Measurements from ENCODE around the gene TMEM154. TPM values are rescaled to one million over a fixed set of nuclear protein-coding genes. Genes with fewer than 3 reads are reported as not detected.

The TMEM154 gene
- total RNA-seq, 4 donors from 2014 or later, result 0.38 to 56.9 (median 2.5) TPM

- DNase-seq, result no peak
- no peak overlapping the region for H3K27ac ChIP-seq
- no peaks in the 10 kb centered on the region for H3K9me3 ChIP-seq
- no peak overlapping the region for H3K4me3 ChIP-seq
- no peaks in the 10 kb centered on the region for H3K36me3 ChIP-seq
- no peaks in the 10 kb centered on the region for H3K4me1 ChIP-seq
- no peak for TF ChIP-seq POLR2A (IDR thresholded peaks at IDR 0.05)
- TF ChIP-seq, protein P1, sequence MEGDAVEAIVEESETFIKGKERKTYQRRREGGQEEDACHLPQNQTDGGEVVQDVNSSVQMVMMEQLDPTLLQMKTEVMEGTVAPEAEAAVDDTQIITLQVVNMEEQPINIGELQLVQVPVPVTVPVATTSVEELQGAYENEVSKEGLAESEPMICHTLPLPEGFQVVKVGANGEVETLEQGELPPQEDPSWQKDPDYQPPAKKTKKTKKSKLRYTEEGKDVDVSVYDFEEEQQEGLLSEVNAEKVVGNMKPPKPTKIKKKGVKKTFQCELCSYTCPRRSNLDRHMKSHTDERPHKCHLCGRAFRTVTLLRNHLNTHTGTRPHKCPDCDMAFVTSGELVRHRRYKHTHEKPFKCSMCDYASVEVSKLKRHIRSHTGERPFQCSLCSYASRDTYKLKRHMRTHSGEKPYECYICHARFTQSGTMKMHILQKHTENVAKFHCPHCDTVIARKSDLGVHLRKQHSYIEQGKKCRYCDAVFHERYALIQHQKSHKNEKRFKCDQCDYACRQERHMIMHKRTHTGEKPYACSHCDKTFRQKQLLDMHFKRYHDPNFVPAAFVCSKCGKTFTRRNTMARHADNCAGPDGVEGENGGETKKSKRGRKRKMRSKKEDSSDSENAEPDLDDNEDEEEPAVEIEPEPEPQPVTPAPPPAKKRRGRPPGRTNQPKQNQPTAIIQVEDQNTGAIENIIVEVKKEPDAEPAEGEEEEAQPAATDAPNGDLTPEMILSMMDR (IDR thresholded peaks at IDR 0.05), result no peak
- H3K27me3 ChIP-seq, result no peaks in the 10 kb centered on the region
Measured at GRCh38 chr4:152619556-152619955, 60.2 kb downstream of the TMEM154 start.

GRCh38 chr4:152618971-152619370 lies 60.8 kb downstream of the TMEM154 start:
- Histone ChIP-seq H3K9me3 (no peaks in the 10 kb centered on the region), H3K27me3 (no peaks in the 10 kb centered on the region), H3K4me1 (no peaks in the 10 kb centered on the region), H3K4me3 (no peak overlapping the region), H3K27ac (no peak overlapping the region), H3K36me3 (no peaks in the 10 kb centered on the region)
- TF ChIP-seq, protein P1 (IDR thresholded peaks at IDR 0.05), result no peak
- no peak for TF ChIP-seq POLR2A (IDR thresholded peaks at IDR 0.05)
- DNase-seq, result no peak

DNA sequence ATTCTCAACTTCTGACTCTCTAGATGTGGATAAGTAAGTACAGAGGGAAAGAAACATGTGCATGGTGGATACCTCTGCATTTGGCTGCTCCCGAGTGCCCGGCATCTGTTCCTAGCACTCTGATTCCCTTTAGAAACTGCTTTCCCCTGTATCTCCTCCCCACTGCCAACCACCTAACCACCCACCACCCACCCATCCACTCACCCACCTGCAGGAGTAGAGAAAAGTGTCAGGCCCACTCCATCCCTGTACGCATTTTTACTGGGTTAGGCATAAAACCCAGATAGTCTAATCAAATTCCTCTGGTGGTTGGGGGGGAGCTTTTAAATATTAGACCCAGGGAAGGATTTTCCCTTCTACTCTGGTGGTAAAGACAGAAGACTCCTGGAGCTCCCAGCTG lies 63.0 kb downstream of the TMEM154 start:
- DNase-seq, result no peak
- H3K4me3 ChIP-seq, result no peak overlapping the region
- no peaks in the 10 kb centered on the region for H3K4me1 ChIP-seq
- H3K27me3 ChIP-seq, result no peaks in the 10 kb centered on the region
- H3K36me3 ChIP-seq, result no peaks in the 10 kb centered on the region
- no peaks in the 10 kb centered on the region for H3K9me3 ChIP-seq
- no peak overlapping the region for H3K27ac ChIP-seq
- TF ChIP-seq POLR2A (IDR thresholded peaks at IDR 0.05), result no peak
- TF ChIP-seq, protein P1 (IDR thresholded peaks at IDR 0.05), result no peak

DNA sequence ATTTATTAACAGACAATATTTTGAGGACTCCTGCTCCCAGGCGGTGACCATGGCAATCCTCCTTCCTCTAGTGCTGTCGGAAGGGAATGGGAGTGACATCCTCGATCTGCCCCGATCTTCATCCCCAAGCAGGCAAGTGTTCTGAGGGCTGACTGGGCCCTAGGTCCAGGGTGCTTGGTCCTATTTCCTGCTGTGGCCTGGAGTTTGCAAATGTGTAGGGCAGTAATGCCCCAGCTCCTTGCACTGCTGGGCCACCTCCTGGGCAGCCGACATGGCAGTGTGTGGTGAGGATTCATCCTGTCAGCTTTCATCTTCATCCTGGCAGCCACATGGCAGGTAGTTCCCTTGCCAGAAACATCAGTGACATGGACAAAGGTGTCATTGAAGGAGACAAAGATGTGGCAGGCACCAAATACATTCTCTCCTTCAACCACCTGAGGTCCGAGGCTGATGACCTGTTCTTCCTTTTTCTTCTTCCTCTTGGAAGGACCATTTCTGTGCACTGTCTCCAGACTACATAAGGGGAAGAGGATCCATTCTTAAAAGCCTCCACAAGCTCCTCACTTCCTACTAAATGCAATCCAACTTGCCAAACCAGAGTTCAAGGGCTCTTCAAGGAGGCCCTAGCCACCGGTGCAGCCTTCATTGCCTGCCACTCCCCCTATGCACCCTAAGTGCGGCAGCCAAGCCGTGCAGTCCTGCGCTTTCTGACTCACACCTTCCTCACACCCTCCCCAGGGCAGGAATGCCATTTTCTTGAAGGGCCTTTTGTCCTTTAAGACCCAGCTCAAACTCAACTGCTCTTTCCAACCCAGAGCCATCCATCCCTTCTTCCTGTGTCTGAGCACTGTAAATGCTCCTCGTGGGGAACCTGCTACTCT lies 65.7 kb downstream of the TMEM154 start:
- no peak for TF ChIP-seq POLR2A (IDR thresholded peaks at IDR 0.05)
- TF ChIP-seq, protein P1 (IDR thresholded peaks at IDR 0.05), result no peak
- Histone ChIP-seq H3K4me1 (no peaks in the 10 kb centered on the region), H3K4me3 (no peak overlapping the region), H3K27me3 (no peaks in the 10 kb centered on the region), H3K27ac (no peak overlapping the region), H3K9me3 (no peaks in the 10 kb centered on the region), H3K36me3 (no peaks in the 10 kb centered on the region)
- no peak for DNase-seq

GRCh38 chr4:152613351-152613750 lies 66.4 kb downstream of the TMEM154 start:
- TF ChIP-seq, protein P1 (IDR thresholded peaks at IDR 0.05), result no peak
- TF ChIP-seq POLR2A (IDR thresholded peaks at IDR 0.05), result no peak
- H3K27me3 ChIP-seq, result no peaks in the 10 kb centered on the region
- H3K9me3 ChIP-seq, result no peaks in the 10 kb centered on the region
- H3K27ac ChIP-seq, result no peak overlapping the region
- no peak overlapping the region for H3K4me3 ChIP-seq
- no peaks in the 10 kb centered on the region for H3K36me3 ChIP-seq
- no peaks in the 10 kb centered on the region for H3K4me1 ChIP-seq
- DNase-seq, result no peak

All from Peyer's patch (tissue), 4 donors.